GM18526 (cell line): ENCODE measurements around the gene LIPH.

Experiments used
- POLR2A ChIP-seq: IDR thresholded peaks from 3 replicates; pipeline ENCODE4 v1.6.1; 2011; ENCODE audit not compliant: insufficient read length; ENCODE audit errors: extremely low read depth

The LIPH gene

DNA sequence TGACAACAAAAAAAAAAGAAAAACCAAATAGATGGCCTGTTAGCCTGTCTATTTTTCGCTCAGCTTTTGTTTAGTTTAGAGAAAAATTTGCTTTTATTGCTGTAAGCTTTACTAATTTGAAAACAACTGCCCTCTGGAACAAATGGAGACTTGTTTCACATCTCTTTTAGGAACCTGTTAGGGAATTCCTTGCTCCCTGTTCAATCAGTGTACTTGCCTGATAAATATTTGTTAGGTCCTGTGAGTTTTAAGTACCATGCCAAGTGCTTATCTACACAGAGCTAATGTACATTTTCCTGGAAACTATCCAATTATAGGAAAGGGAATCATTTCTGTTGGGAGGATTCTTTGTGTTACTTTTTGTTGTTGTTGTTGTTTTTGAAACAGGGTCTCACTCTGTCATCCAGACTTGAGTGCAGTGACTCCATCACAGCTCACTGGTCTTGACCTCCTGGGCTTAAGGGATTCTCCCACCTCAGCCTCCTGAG is 3.5 kb upstream of the LIPH start:
- no peak for TF ChIP-seq POLR2A

DNA sequence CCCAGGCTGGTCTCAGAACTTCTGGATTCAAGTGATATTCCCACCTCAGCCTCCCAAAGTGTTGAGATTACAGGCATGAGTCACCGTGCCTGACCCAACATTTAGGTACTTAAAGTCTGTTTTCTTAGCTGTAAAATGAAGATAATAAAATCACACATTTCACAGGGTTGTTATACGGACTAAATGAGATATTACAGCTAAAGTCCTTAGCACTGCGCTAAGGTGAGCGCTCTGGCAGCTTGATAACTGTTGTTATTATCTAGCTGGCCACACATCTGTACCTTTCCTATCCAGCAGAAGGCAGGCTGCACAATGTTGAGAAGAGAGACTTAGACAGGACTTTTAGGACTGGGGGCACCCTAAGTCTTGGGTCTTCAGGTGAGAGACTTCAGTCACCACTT is 2.7 kb upstream of the LIPH start:
- no peak for TF ChIP-seq POLR2A

DNA sequence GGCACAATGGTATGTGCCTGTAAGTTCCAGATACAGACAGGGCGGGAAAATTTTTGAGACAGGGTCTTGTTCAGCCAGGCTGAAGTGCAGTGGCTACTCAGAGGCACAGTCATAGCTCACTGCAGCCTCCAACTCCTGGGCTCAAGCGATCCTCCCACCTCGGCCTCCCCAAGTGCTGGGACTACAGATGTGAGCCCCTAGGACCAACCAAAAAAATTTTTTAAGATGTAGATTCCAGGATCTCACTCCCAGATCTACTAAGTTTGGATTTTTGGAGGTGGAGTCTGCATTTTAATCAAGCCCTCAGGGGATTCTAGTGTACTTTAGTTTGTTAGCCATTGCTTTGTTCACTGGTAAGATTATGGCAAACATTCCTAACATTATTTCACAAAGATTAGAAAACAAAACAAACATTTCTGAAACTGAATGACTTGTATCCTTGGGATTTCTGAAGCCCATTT is 2.7 kb downstream of the LIPH start:
- no peak for TF ChIP-seq POLR2A

- TF ChIP-seq POLR2A = no peak
These were observed 3.3 kb downstream of the LIPH start for GRCh38 chr3:185549122-185549521.

DNA sequence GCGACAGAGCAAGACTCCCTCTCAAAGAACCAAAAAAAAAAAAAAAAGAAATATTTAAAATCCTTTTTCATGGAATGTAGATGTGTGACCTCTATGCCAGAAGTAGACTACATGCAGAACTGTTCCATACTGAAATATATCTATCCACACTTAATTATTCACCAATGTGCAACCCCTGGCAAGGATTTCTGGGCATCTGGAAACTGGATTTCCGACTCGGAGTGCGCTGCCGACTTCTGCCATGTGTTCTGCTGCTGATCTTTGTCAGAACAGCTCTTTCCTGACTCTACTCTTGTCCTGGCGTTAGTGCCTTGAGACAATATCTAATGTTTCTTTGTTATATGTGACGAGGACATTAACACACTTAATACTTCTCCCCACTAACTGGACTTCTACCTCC is 11.7 kb downstream of the LIPH start:
- TF ChIP-seq POLR2A = no peak

GRCh38 chr3:185539934-185540333 is 12.5 kb downstream of the LIPH start:
- no peak for TF ChIP-seq POLR2A

GRCh38 chr3:185537369-185537970 is 14.9 kb downstream of the LIPH start:
- TF ChIP-seq POLR2A = no peak

DNA sequence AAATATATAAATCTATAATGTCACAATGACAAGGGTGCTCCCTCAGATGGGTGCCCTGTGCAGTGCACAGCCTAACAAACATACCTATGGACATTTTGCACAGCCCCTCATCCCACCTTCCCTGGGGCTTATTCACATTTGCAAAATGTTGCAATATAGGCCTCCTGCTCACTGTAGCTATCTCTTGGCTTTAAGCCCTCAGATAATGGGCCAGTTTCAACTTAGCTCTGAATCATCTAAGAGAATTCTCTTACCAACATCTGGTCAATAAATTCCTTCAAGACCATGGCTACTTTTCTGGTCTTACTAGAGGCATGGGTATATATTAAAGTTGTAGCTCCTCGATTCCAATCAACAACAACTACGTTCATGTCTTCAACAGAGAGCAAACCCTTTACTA is 17.9 kb downstream of the LIPH start:
- no peak for TF ChIP-seq POLR2A

GRCh38 chr3:185532901-185533300 is 19.5 kb downstream of the LIPH start:
- no peak for TF ChIP-seq POLR2A

GRCh38 chr3:185530856-185531255 is 21.5 kb downstream of the LIPH start:
- TF ChIP-seq POLR2A = no peak

GRCh38 chr3:185528532-185528931 is 23.9 kb downstream of the LIPH start:
- TF ChIP-seq POLR2A = no peak

- TF ChIP-seq POLR2A = no peak
These were observed 25.0 kb downstream of the LIPH start for GRCh38 chr3:185527364-185527763.

DNA sequence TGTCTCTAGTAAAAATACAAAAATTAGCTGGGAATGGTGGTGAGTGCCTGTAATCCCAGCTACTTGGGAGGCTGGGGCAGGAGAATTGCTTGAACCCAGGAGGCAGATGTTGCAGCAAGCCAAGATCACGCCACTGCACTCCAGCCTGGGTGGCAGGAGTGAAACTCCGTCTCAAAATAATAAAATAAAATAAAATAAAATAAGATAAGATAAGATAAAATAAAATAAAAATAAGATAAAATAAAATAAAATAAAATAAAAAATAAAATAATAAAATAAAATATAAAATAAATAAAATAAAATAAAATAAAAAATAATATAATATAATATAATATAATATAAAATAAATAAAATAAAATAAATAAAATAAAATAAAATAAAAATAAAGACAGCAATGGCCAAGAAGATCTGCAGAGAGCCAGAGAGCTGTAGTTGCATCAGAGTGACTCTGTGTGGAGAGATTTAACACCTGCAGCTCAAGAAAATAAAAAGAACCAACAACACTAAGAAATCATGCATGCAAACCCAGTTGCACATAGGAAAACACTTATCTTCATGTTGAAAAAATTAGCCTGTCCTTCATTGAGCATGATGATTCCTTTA is 25.9 kb downstream of the LIPH start:
- no peak for TF ChIP-seq POLR2A

DNA sequence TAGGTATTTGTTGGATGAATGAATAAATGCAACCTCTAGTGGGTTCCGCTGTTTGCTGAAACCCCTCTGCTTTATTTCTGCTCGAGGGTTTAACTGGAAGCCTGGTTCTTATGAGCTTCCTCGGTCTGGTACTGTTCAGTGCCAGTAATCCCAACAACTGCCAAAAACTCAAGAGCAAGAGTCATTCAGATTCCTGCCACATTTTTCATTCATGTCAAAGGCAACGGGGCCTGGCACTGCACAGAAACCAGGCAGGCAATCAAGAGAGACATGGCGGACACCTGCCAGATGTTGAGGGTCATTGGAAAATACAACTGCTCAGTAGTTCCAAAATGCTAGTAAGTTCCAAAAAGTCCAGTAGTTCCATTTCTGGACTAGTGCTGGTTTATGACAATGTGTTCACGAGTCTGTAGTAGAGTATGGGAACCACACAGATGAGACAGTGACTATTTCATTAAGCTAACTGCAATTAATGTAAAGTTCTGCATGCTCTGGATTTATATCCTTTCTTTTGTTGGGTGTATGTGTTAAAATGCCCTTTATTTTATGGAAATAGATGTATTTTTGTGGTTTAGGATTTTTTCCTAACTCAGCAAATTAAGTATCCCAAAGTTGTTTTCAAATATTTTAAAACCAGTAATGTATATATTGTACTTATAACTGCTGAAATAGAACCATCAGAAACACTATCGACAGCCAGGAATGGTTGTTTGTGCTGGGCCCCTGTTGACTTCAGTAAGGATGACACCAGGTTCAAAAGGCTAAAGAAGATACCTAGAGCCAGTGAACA is 30.8 kb downstream of the LIPH start:
- no peak for TF ChIP-seq POLR2A

DNA sequence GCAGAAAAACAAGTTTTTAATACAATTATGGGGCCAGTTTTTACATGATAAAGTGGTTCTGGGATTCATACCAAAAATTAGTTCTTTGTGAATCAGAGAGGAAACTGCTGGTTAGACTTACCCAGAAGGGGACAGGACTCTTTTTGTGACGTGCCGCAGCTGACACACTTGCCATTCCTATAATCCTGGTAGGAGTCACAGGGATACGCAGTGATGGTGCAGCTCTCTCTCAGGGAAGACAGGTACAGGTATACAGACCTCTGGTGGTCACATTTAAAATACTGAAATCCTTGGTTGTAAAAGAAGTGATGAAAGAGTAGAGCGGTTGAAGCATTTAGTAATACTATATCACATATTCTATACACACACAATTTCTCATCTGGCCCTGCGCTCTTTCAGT is 33.4 kb downstream of the LIPH start:
- no peak for TF ChIP-seq POLR2A
